Small intestine (tissue), 7 donors: ENCODE measurements around the gene IL1RAPL1. TPM values are rescaled to one million over a fixed set of nuclear protein-coding genes. Genes with fewer than 3 reads are reported as not detected.

Source experiments
- DNase-seq, 2 donors: peaks; one replicate each; pipeline versions ENCODE4 v3.0.0 to v3.0.0-alpha.2; 2013
- FAIRE-seq: peaks from 2 replicates; lab custom pipeline; 2012; peaks lifted over from hg19 to GRCh38; lab: Jason Lieb, UNC
- H3K27ac ChIP-seq, 3 donors: one replicate each; pipeline ENCODE4 v1.5.1; 2013; ENCODE audit warnings: low read length in 2 of 3, mild to moderate bottlenecking in 2 of 3, control low read depth in 1 of 3, inconsistent platforms in 1 of 3, low read depth in 1 of 3, moderate library complexity in 1 of 3
- H3K27me3 ChIP-seq, 3 donors: one replicate each; pipeline ENCODE4 v1.6.1; 2013; ENCODE audit warnings: low read length in 3 of 3, inconsistent platforms in 1 of 3; ENCODE audit not compliant: control insufficient read depth in 3 of 3, insufficient read depth in 3 of 3
- H3K36me3 ChIP-seq, 3 donors: one replicate each; pipeline ENCODE4 v1.6.1; 2013; ENCODE audit warnings: low read length in 3 of 3, inconsistent platforms in 1 of 3, low read depth in 1 of 3, mild to moderate bottlenecking in 1 of 3, moderate library complexity in 1 of 3; ENCODE audit not compliant: control insufficient read depth in 3 of 3, insufficient read depth in 2 of 3
- H3K4me1 ChIP-seq, 3 donors: one replicate each; pipeline ENCODE4 v1.6.1; 2013; ENCODE audit warnings: low read length in 2 of 3, inconsistent platforms in 1 of 3, low read depth in 1 of 3, mild to moderate bottlenecking in 1 of 3, moderate library complexity in 1 of 3; ENCODE audit not compliant: control insufficient read depth in 3 of 3, insufficient read depth in 2 of 3
- H3K4me3 ChIP-seq, 3 donors: one replicate each; pipeline ENCODE4 v1.5.1; 2013; ENCODE audit warnings: low read length in 3 of 3, control low read depth in 1 of 3, inconsistent platforms in 1 of 3, low read depth in 1 of 3, mild to moderate bottlenecking in 1 of 3, moderate library complexity in 1 of 3
- H3K9me3 ChIP-seq, 2 donors: one replicate each; pipeline ENCODE4 v1.6.1; 2013; ENCODE audit warnings: low read depth in 1 of 2, low read length in 1 of 2; ENCODE audit not compliant: control insufficient read depth in 2 of 2, insufficient read depth in 1 of 2
- WGBS, 3 donors: extraction: QIAGEN DNeasy Blood & Tissue Kit; methylation state at CpG; one replicate each; pipeline ENCODE4 v1.1.7; 2013; 5-methylcytosine and 5-hydroxymethylcytosine counted together
- polyA plus RNA-seq, 4 donors: library from polyadenylated mRNA; stranded (reverse) in 3 of 4; unstranded in 1 of 4; fragments of 200-250 nt in 3 of 4; fragments of 120-200 nt in 1 of 4; gene quantifications; one replicate each; pipeline versions ENCODE4 v1.2.1 to v1.2.3, GENCODE V29; 2013
- donor health status: healthy with polysubstance abuse.
- donor health status: control.
- donor health status: control.
- donor health status: Bipolar disorder and iron deficiency.
- donor health status: healthy.

The IL1RAPL1 gene
- polyA plus RNA-seq, 4 donors = 0.04 to 0.27 TPM; not detected in 2

- FAIRE-seq (no peak), DNase-seq (no peak)
- Histone ChIP-seq H3K27me3 (no peaks in the 10 kb centered on the region), H3K4me1 (no peaks in the 10 kb centered on the region), H3K4me3 (no peak overlapping the region), H3K27ac (no peak overlapping the region), H3K9me3 (no peaks in the 10 kb centered on the region), H3K36me3 (no peaks in the 10 kb centered on the region)
Measured at GRCh38 chrX:28697732-28698131, 110.5 kb downstream of the IL1RAPL1 start.

DNA sequence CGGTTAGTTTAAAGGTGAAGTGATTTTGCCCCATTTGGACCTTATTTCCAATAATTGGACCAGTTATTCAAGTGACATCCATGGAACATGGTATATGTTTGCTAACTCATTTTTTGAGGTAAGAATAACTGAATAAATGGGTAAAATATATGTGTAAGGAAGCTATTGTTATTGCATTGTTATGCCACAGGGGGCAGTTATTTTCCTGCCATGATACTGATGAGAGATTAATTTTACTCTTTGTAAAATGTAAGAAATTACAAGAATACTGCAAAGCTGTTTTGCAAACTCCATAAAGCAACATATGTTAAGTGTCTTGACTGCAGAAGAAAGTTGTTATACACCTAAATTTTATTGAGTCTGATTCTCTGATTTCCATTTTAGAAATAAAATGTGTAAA, 114.0 kb downstream of the IL1RAPL1 start:
- Histone ChIP-seq H3K27ac (no peak overlapping the region), H3K36me3 (no peaks in the 10 kb centered on the region), H3K4me1 (no peaks in the 10 kb centered on the region), H3K27me3 (no peaks in the 10 kb centered on the region), H3K9me3 (no peaks in the 10 kb centered on the region), H3K4me3 (no peak overlapping the region)
- 95 to 100% (median 96%) methylated on average over 1 of the region's 1 CpG for WGBS, 3 donors
- FAIRE-seq (no peak), DNase-seq (no peak)

- no peak overlapping the region for H3K4me3 ChIP-seq
Measured at GRCh38 chrX:28706964-28707363, 119.7 kb downstream of the IL1RAPL1 start.

DNA sequence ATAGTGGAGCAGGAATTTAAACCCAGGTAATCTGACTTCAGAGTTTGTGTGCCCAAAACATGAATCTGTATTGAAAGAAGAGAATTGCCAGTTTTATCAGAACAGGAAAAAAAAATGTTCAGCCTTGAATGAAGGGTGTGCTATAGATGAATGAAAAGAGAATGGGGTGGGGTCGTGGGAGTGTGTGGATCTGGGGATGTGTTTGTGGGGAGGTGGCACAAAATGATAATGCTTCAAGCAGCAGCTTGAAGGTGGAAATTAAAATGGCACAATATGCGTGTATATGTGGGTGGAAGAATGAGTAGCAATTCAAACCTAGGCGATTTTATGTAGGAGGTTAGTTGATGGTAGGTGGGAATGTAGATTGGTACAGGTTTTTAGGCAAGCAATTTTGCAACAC, 122.2 kb downstream of the IL1RAPL1 start:
- Histone ChIP-seq H3K4me3 (no peak overlapping the region), H3K27ac (no peak overlapping the region), H3K9me3 (peaks cover 1 to 2% of the 10 kb centered on the region in 2 donors), H3K36me3 (no peaks in the 10 kb centered on the region), H3K4me1 (no peaks in the 10 kb centered on the region), H3K27me3 (no peaks in the 10 kb centered on the region)
- no peak for DNase-seq
- 45 to 74% (median 58%) methylated on average over 3 of the region's 3 CpGs for WGBS, 3 donors
- FAIRE-seq = no peak

More at GRCh38 chrX:28706964-28707363, 119.7 kb downstream of the IL1RAPL1 start:
- DNase-seq = no peak
- Histone ChIP-seq H3K27me3 (no peaks in the 10 kb centered on the region), H3K27ac (no peak overlapping the region), H3K4me1 (no peaks in the 10 kb centered on the region), H3K9me3 (peaks cover 1 to 2% of the 10 kb centered on the region in 2 donors), H3K36me3 (no peaks in the 10 kb centered on the region)
- WGBS, 3 donors = 64 to 84% (median 67%) methylated on average over 4 of the region's 4 CpGs
- FAIRE-seq = no peak

GRCh38 chrX:28717864-28718263, 130.6 kb downstream of the IL1RAPL1 start:
- FAIRE-seq = no peak

GRCh38 chrX:28718450-28718849, 131.2 kb downstream of the IL1RAPL1 start:
- WGBS, 3 donors = 18 to 71% (median 44%) methylated on average over 1 of the region's 1 CpG
- no peak for FAIRE-seq

More at GRCh38 chrX:28717864-28718263, 130.6 kb downstream of the IL1RAPL1 start:
- no peaks in the 10 kb centered on the region for H3K4me1 ChIP-seq
- no peaks in the 10 kb centered on the region for H3K9me3 ChIP-seq
- H3K4me3 ChIP-seq = no peak overlapping the region
- DNase-seq = no peak
- H3K27ac ChIP-seq = no peak overlapping the region
- H3K27me3 ChIP-seq = no peaks in the 10 kb centered on the region
- H3K36me3 ChIP-seq = no peaks in the 10 kb centered on the region

GRCh38 chrX:28719620-28720019, 132.4 kb downstream of the IL1RAPL1 start:
- 69 to 84% (median 74%) methylated on average over 2 of the region's 2 CpGs for WGBS, 3 donors
- H3K27ac ChIP-seq = no peak overlapping the region
- FAIRE-seq (no peak), DNase-seq (no peak)
- no peaks in the 10 kb centered on the region for H3K4me1 ChIP-seq
- no peaks in the 10 kb centered on the region for H3K36me3 ChIP-seq
- H3K4me3 ChIP-seq = no peak overlapping the region
- no peaks in the 10 kb centered on the region for H3K9me3 ChIP-seq
- H3K27me3 ChIP-seq = no peaks in the 10 kb centered on the region

More at GRCh38 chrX:28718450-28718849, 131.2 kb downstream of the IL1RAPL1 start:
- DNase-seq = no peak
- H3K4me3 ChIP-seq = no peak overlapping the region
- H3K36me3 ChIP-seq = no peaks in the 10 kb centered on the region
- no peaks in the 10 kb centered on the region for H3K4me1 ChIP-seq
- H3K27ac ChIP-seq = no peak overlapping the region
- no peaks in the 10 kb centered on the region for H3K9me3 ChIP-seq
- H3K27me3 ChIP-seq = no peaks in the 10 kb centered on the region

GRCh38 chrX:28752330-28752729, 165.1 kb downstream of the IL1RAPL1 start:
- FAIRE-seq = no peak

DNA sequence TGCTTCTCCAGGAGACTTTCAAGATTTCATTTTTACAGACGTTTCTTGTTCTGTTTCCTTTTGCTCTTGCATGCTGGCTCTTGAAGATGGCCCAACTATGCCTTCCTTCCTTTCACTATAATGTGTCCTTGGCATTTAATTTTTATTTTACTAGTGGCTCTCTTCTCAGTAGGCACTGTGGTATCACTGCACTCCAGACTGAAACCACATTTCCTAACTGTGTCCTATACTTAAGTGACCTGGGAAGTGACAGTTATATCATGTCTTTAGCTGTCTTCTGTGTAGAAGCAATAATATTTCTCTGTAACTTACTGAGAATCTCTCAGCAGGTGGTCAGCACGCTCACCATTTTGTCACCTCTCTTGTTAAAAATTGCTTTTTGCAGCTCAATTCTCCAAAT, 168.9 kb downstream of the IL1RAPL1 start:
- Histone ChIP-seq H3K4me3 (no peak overlapping the region), H3K36me3 (no peaks in the 10 kb centered on the region), H3K27me3 (no peaks in the 10 kb centered on the region), H3K27ac (no peak overlapping the region), H3K4me1 (no peaks in the 10 kb centered on the region), H3K9me3 (no peaks in the 10 kb centered on the region)
- DNase-seq = no peak
- no peak for FAIRE-seq
- WGBS, 3 donors = 45 to 71% (median 60%) methylated on average over 2 of the region's 2 CpGs

More at GRCh38 chrX:28752330-28752729, 165.1 kb downstream of the IL1RAPL1 start:
- no peaks in the 10 kb centered on the region for H3K36me3 ChIP-seq
- H3K4me3 ChIP-seq = no peak overlapping the region
- WGBS, 3 donors = 51 to 77% (median 51%) methylated on average over 2 of the region's 2 CpGs
- H3K9me3 ChIP-seq = no peaks in the 10 kb centered on the region
- no peaks in the 10 kb centered on the region for H3K27me3 ChIP-seq
- H3K27ac ChIP-seq = no peak overlapping the region
- DNase-seq = no peak
- no peaks in the 10 kb centered on the region for H3K4me1 ChIP-seq
